Brain pericyte (primary cell): ENCODE results near the gene NF2.

ENCODE experiments used
- DNase-seq: peaks from one replicate; pipeline ENCODE4 v3.0.0-alpha.2; 2012; ENCODE audit warnings: low read depth, low spot score

NF2 gene

GRCh38 chr22:29744902-29745301 is 141.5 kb downstream of the NF2 start:
- no peak for DNase-seq

DNA sequence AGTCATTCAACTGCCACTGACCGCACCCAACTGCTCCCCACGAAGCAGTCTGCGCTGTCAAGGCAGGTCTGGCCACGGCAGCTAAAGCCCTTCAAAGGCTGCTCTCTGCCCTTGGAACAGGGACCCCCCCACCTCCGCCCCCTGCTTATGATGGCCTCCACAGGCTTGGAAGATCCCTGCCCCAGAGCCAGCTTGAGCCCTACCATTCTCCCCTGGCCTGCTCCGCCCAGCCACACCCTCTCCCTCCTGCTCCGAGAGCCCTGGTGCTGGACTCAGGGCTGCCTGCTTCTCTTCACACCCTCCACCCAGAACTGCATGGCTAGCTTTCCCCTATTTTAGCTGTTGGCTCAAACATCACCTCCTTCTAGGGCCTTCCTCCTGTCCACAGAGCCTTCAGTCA is 144.4 kb downstream of the NF2 start:
- DNase-seq, result no peak
